GM12873 (cell line): Measurements from ENCODE around the gene BHLHE23.

Experiments
- TF ChIP-seq, protein P1 (sequence below): IDR thresholded peaks from 2 replicates; pipeline ENCODE4 v1.5.1; 2012; ENCODE audit warnings: low read depth, mild to moderate bottlenecking, moderate library complexity, low read length, control low read depth; ENCODE audit not compliant: insufficient read depth; ENCODE audit errors: missing control alignments

BHLHE23 gene

DNA sequence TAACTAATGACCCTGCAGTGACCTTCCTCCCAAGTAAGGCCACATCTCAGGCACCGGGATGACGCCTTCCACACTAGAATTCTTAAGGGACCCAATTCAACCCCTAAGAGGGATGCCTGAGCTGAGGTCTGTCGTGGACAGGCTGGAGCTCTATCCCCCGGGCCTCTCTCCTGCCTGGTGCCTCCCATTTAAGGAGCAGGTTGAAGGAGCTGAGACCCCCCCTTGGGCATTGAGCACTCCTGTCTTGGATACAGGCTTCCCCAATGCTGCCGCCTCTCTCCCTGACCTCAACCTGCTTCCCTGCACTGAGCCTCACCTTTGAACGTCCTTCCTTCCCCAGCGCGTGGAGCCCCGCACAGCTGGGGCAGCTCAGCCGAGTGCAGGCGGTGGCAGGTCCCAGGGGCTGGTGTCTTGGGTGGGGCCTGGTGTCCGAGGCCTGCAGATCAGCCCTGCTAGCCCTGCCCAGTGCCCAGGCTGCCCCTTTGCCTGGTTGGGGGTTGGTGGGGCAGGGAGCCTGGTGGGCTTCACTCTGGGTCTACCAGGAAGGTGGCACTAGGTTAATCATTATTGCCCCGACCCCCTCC, 19.9 kb upstream of the BHLHE23 start:
- TF ChIP-seq, protein P1, sequence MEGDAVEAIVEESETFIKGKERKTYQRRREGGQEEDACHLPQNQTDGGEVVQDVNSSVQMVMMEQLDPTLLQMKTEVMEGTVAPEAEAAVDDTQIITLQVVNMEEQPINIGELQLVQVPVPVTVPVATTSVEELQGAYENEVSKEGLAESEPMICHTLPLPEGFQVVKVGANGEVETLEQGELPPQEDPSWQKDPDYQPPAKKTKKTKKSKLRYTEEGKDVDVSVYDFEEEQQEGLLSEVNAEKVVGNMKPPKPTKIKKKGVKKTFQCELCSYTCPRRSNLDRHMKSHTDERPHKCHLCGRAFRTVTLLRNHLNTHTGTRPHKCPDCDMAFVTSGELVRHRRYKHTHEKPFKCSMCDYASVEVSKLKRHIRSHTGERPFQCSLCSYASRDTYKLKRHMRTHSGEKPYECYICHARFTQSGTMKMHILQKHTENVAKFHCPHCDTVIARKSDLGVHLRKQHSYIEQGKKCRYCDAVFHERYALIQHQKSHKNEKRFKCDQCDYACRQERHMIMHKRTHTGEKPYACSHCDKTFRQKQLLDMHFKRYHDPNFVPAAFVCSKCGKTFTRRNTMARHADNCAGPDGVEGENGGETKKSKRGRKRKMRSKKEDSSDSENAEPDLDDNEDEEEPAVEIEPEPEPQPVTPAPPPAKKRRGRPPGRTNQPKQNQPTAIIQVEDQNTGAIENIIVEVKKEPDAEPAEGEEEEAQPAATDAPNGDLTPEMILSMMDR, result no peak

DNA sequence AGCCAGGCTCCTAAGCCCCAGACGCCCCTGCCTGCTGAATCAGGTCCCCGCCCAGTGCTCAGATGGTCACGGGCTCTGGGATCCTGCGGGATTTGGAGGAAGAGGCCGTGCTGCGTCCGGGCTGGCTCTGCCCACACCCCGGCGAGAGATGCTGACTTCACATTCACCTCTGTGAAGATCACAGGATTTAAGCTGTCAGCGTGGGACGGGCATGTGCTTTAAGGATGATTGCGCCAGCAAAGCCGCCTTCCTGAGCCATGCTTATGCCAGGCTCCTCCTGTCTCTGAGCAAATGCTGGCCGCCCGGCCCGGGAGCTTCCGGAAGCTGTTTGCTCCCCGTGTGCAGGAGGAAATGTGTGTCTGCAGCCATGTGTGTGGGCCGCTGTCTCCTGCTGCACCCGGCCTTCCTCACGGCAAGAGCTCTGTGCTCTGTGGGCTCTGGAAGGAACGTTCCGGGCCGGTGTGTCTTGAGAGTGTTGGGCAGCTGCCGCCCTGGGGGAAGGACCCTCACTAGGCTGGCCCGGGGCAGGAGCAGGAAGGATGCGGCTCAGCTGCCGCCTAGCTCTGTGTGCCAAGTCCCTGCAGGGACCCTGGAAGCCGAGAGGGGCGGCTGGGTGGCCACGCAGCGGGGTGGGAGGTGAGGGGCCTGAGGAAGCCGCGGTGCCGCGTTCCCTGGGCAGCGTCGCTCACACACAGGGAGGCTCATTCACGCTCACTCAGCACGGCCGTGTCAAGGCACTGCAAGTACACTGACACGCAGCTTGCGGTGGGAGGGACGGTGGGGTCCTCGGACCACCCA, 19.0 kb upstream of the BHLHE23 start:
- TF ChIP-seq, protein P1, result no peak

DNA sequence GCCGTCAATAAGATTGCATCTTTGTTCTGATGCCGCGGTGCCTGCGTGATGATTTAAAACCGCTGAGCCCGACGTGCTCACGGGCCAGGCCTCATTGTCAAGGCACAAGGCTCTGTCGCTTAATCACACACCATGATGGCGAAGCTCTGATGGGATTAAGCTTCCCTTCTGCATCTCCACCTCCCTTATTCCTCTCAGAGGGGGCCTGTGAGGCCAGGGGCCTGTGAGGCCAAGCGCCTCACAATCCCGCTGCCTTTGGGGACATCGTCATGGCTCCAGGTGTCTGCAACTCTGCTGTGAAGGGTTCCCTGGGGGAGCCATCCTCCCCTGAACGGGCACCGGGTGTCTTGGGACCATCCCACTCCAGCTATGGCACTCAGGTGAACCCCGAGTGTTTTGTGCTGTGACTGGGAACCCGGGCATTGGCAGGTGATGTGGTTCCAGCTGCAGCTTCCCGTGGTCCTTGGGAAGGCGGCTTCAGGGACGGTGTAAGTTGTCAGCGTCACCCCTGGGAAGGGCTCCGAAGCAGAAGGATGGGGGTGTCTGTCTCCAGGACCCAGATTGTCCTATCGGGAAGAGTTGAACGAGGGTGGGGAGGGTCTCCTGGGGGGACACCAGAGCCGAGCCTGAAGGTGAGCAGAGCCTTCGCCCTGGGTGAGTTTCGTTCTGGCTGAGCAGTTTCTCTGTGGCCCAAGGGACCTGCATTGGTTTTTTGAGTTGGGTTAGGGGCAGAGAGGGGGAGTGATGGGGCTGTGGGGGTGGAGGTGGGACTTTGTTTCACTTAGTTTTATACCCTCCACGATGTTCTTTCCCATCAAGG, 18.0 kb upstream of the BHLHE23 start:
- TF ChIP-seq, protein P1, result no peak

DNA sequence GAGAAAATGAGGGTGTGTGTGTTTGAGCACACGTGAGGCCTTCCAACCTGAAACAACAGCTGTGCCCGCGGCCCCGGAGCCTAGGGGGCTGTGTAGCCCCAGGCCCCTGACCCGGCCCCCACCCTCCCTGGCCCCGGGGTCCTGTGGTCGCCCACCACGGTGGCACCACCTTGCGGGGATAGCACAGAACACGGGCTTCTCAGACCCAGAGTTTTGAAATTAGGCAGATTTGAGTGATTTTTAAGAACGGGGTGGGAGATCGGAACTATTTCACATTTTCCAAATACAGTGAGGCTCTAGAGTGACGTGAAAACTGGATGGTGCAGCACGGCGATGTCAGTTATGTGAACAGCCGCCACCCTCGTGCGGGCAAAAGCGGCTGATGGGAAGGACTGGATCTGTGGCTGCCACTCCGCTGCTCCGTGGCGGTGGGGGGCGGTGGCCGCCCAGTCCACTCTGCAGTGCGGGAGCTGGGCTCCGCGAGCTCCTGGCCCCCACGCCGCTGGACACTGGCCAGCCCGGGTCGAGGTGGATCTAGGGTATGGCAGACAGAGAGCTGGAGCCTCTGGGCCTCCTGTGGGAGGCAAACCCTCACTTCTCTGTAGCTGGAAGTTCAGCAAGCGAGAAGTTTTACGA, 17.3 kb upstream of the BHLHE23 start:
- TF ChIP-seq, protein P1, result no peak

DNA sequence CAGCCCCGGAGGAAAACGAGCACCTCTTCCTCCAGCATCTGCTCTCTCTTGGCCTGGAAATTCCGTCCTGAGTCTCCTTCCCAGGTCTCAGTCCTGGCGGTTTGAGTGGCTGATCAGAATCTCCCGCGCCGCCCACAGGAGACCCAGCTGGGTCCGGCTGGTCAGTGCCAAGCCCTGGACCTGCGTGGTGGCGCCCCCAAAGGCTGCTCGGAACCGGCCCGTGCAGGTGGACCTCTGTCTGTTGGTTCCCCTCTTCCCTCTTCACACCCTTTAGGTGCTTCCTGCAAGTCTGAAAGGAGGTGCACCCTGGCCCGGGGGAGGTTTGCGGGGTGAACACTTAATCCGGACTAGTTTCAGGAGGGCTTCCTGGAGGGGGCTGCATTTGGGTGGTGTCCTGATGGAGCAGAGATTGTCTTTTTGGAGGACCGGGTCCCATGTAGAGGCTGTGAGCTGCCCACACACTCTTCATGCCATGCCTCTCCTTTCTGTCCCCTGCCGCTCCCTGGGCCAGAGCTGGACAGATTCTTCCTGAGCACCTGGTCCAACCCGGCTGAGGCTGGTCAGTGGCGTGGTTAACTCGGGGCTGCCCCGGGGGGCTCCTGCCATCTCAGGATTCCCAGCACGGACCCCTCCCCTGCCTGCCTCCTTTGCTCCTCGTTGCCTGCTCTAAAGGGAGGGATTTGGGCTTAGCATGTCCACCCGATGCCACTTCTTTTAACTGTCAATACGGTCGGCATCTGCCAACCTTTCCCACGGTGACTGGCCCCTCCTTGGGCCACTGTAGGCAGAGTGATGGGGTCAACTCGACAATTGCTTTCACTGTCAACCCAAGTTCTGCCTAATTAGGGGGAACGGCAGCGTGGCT, 16.5 kb upstream of the BHLHE23 start:
- TF ChIP-seq, protein P1, result no peak

DNA sequence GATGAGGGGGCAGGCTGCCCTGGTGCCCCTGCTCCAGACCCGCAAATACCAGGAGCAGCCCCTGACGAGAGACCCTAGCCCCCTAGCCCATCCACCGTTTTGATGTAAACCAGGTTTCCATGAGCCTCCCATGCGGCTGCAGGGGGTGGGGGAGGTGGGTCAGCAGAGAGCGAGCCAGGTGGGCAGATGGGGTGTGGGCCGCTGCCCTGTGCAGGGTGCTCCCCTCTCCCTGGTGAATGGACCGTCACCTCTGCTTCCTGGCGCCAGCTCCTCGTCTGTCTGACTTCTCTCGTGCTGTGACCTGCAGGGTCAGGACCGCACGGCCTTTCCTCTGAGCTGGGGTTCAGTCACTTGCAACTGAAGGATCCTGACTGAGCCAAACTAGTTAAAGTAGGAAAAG, 15.7 kb upstream of the BHLHE23 start:
- TF ChIP-seq, protein P1, result no peak
